Duodenal mucosa (tissue), 2 donors: ENCODE results near the gene OLA1.
"Not testable (repeated sequence)": the region's sequence is repeated elsewhere in the genome, so short reads cannot be mapped to it uniquely, and the experiment has no call there.

Source experiments
- H3K27ac ChIP-seq: one replicate; pipeline ENCODE4 v1.7.0; 2013; ENCODE audit warnings: low read depth, low read length
- H3K27me3 ChIP-seq, 2 donors: one replicate each; pipeline ENCODE4 v1.7.0; 2013; ENCODE audit warnings: low read length in 2 of 2, control low read depth in 1 of 2; ENCODE audit not compliant: insufficient read depth in 2 of 2, control insufficient read depth in 1 of 2
- H3K36me3 ChIP-seq, 2 donors: one replicate each; pipeline ENCODE4 v1.7.0; 2013; ENCODE audit warnings: low read length in 2 of 2, control low read depth in 1 of 2; ENCODE audit not compliant: insufficient read depth in 2 of 2, control insufficient read depth in 1 of 2
- H3K4me1 ChIP-seq, 2 donors: one replicate each; pipeline ENCODE4 v1.7.0; 2013; ENCODE audit warnings: low read length in 2 of 2, control low read depth in 1 of 2; ENCODE audit not compliant: insufficient read depth in 2 of 2, control insufficient read depth in 1 of 2
- H3K4me3 ChIP-seq, 2 donors: one replicate each; pipeline ENCODE4 v1.7.0; 2013; ENCODE audit warnings: low read length in 2 of 2, low read depth in 1 of 2
- H3K9ac ChIP-seq, 2 donors: one replicate each; pipeline ENCODE4 v1.7.0; 2013; ENCODE audit warnings: low read length in 2 of 2, low read depth in 1 of 2
- H3K9me3 ChIP-seq, 2 donors: one replicate each; pipeline ENCODE4 v1.7.0; 2013; ENCODE audit warnings: low read length in 2 of 2, control low read depth in 1 of 2; ENCODE audit not compliant: control insufficient read depth in 1 of 2

Gene OLA1

DNA sequence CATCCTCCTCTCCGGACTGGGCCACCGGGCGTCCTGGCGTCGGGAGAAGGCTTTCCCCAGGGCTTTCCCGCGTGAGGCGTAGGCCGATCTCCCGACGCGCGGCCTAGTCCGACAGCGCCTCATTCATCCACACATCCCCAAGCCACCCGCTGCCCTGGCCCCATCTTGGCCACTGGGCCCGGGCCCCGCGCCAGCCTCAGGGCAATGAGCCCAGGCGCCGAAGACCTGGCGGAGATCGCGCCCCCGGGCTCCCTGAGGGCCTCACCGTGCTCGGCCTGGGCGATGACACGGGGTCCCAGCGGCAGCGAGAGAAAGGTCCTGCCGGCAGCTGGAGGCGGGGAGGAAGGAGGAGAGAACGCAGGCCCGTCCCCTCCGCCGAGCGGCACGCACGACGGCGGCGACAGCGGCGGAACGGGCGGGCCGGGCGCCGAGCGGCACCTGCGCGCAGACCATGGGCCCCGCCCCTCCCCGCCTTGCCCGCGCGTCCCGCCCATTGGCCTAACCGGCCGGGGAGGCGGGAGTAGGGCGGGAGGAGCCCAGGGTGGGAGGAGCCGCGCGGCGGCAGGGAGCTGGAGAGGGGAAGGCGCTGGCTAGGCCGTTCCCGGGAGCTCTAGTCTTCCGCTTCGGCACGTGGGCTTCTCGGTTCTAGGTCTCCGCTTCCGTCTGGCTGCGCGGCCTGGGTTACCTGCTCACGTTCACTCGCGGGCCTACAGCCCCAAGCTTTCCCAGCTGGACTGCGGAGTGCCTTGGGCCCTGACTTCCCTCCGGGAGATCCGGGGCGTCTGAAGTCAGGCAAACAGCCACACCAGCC is at the start of gene OLA1:
TSS of gene OLA1 (minus strand) at position 346 of the 811 bp plus-strand sequence. CDS start 1,717 bp downstream, outside the sequence.
- Histone ChIP-seq H3K27me3 (no peaks in the 10 kb centered on the region), H3K9ac (peak within 1 kb of the TSS; percentile 67 to 81), H3K9me3 (no peaks in the 10 kb centered on the region), H3K4me3 (peak within 1 kb of the TSS; percentile 81 to 85), H3K27ac (peak within 1 kb of the TSS; percentile 52), H3K36me3 (peaks cover 0 to 5% of the 10 kb centered on the region in 2 donors), H3K4me1 (peaks cover 12 to 15% of the 10 kb centered on the region in 2 donors)

- Histone ChIP-seq H3K27ac (no peak overlapping the region), H3K36me3 (no peaks in the 10 kb centered on the region), H3K27me3 (no peaks in the 10 kb centered on the region), H3K9me3 (peaks cover 0 to 2% of the 10 kb centered on the region in 2 donors), H3K4me1 (no peaks in the 10 kb centered on the region), H3K9ac (no peak overlapping the region), H3K4me3 (no peak overlapping the region)
These were observed 44.6 kb upstream of the OLA1 start for GRCh38 chr2:174292908-174293307.

DNA sequence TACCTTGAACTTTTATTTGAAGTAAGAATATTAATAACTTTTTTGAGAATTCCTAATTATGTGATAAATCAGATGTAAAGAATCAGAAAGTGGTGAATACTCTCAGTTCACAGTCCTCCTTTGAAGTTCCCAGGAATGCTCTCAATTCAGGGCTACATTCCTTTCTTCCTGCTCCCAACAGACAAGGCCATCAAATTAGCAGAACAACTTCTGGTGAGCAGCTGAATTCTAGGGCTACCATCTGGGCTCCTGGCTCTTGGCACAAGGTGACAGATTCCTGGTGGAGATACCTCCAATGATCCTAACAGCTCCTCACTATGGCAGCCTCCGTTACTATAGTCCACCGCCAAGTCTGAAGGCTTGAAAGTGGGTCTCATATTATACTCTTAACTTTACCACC is 37.8 kb upstream of the OLA1 start:
- H3K4me1 ChIP-seq = no peaks in the 10 kb centered on the region
- peaks cover 6 to 13% of the 10 kb centered on the region in 2 donors for H3K27me3 ChIP-seq
- H3K36me3 ChIP-seq = no peaks in the 10 kb centered on the region
- no peak overlapping the region for H3K9ac ChIP-seq
- no peak overlapping the region for H3K4me3 ChIP-seq
- no peaks in the 10 kb centered on the region for H3K9me3 ChIP-seq
- no peak overlapping the region for H3K27ac ChIP-seq

GRCh38 chr2:174282441-174282840 is 34.1 kb upstream of the OLA1 start:
- H3K9ac ChIP-seq = no peak overlapping the region
- no peak overlapping the region for H3K27ac ChIP-seq
- H3K36me3 ChIP-seq = no peaks in the 10 kb centered on the region
- H3K4me3 ChIP-seq = no peak overlapping the region
- H3K9me3 ChIP-seq = no peaks in the 10 kb centered on the region
- H3K4me1 ChIP-seq = no peaks in the 10 kb centered on the region
- peaks cover 6 to 13% of the 10 kb centered on the region in 2 donors for H3K27me3 ChIP-seq

- Histone ChIP-seq H3K9me3 (no peaks in the 10 kb centered on the region), H3K27me3 (peaks cover 6 to 13% of the 10 kb centered on the region in 2 donors), H3K9ac (no peak overlapping the region), H3K36me3 (no peaks in the 10 kb centered on the region), H3K27ac (no peak overlapping the region), H3K4me1 (no peaks in the 10 kb centered on the region), H3K4me3 (no peak overlapping the region)
These were observed 33.4 kb upstream of the OLA1 start for GRCh38 chr2:174281736-174282135.

DNA sequence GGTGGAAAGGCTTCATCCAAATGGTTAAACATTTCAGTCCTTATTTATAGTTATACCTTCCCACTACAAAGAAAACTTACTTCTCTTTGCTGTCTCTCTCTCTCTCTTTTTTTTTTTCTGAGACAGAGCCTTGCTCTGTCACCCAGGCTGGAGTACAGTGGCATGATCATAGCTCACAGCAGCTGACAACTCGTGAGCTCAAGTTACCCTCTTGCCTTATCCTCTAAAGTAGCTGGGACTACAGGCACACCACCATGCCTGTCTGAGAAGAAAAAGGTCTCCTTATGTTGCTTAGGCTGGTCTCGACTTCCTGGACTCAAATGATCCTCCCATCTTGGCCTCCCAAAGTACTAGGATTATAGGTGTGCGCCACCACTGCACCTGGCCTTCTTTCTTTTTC is 32.3 kb upstream of the OLA1 start:
- Histone ChIP-seq H3K9me3 (no peaks in the 10 kb centered on the region), H3K27me3 (peaks cover 0 to 13% of the 10 kb centered on the region in 2 donors), H3K27ac (no peak overlapping the region), H3K4me1 (no peaks in the 10 kb centered on the region), H3K36me3 (no peaks in the 10 kb centered on the region), H3K4me3 (no peak overlapping the region), H3K9ac (no peak overlapping the region)

- H3K9ac ChIP-seq, H3K9me3 ChIP-seq, H3K4me3 ChIP-seq, H3K36me3 ChIP-seq, H3K27me3 ChIP-seq, H3K4me1 ChIP-seq, H3K27ac ChIP-seq: not testable (repeated sequence)
These were observed 21.9 kb upstream of the OLA1 start for GRCh38 chr2:174270263-174270662.

DNA sequence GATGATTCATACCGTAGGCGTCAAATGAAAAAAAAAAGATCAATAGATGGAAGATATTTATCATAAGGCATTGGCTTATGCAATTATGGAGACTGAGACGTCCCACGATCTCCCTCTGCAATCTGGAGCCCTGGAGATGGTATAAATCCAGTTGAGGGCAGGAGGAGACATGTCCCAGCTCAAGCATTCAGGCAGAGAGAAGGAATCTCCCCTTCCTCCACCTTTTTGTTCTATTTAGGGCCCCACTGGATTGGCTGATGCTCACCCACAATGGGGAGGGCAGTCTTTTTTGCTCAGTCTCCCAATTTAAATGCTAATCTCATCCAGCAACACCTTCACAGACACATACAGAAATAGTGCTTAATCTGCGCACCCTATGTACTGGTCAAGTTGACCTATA is 18.0 kb upstream of the OLA1 start:
- Histone ChIP-seq H3K27ac (no peak overlapping the region), H3K4me3 (no peak overlapping the region), H3K36me3 (no peaks in the 10 kb centered on the region), H3K27me3 (peaks cover 0 to 5% of the 10 kb centered on the region in 2 donors), H3K9ac (no peak overlapping the region), H3K9me3 (no peaks in the 10 kb centered on the region), H3K4me1 (no peaks in the 10 kb centered on the region)

- no peaks in the 10 kb centered on the region for H3K9me3 ChIP-seq
- H3K9ac ChIP-seq = no peak overlapping the region
- H3K27ac ChIP-seq = no peak overlapping the region
- H3K4me1 ChIP-seq = no peaks in the 10 kb centered on the region
- no peak overlapping the region for H3K4me3 ChIP-seq
- H3K36me3 ChIP-seq = no peaks in the 10 kb centered on the region
- H3K27me3 ChIP-seq = peaks cover 0 to 5% of the 10 kb centered on the region in 2 donors
These were observed 15.7 kb upstream of the OLA1 start for GRCh38 chr2:174263997-174264396.

GRCh38 chr2:174259981-174260380 is 11.6 kb upstream of the OLA1 start:
- no peaks in the 10 kb centered on the region for H3K4me1 ChIP-seq
- no peaks in the 10 kb centered on the region for H3K9me3 ChIP-seq
- H3K4me3 ChIP-seq = no peak overlapping the region
- H3K36me3 ChIP-seq = no peaks in the 10 kb centered on the region
- H3K9ac ChIP-seq = no peak overlapping the region
- no peak overlapping the region for H3K27ac ChIP-seq
- H3K27me3 ChIP-seq = no peaks in the 10 kb centered on the region
